ACC112 (cell line): Measurements from ENCODE around the gene ACTN1.

Experiments used
- H2AFZ ChIP-seq: fragments of 200-600 bp; sonication (generic); one replicate; pipeline ENCODE4 v1.6.0; 2017; ENCODE audit warnings: antibody characterized with exemption, low read length; ENCODE audit not compliant: unreplicated experiment
- H3K27ac ChIP-seq: fragments of 200-600 bp; sonication (generic); 2 replicates; pipeline ENCODE4 v1.5.1; 2014; ENCODE audit warnings: low read depth, mild to moderate bottlenecking, antibody characterized with exemption, low read length, moderate library complexity
- H3K27me3 ChIP-seq: fragments of 200-600 bp; sonication (generic); 2 replicates; pipeline ENCODE4 v1.6.1; 2014; ENCODE audit warnings: mild to moderate bottlenecking, antibody characterized with exemption, low read length, moderate library complexity, mixed read lengths; ENCODE audit not compliant: insufficient read depth
- H3K36me3 ChIP-seq: fragments of 200-600 bp; sonication (generic); 2 replicates; pipeline ENCODE4 v1.6.1; 2016; ENCODE audit warnings: mild to moderate bottlenecking, antibody characterized with exemption, low read length, moderate library complexity, mixed read lengths; ENCODE audit not compliant: insufficient read depth
- H3K4me1 ChIP-seq: fragments of 200-600 bp; sonication (generic); one replicate; pipeline ENCODE4 v1.6.1; 2016; ENCODE audit warnings: low read length, mixed read lengths; ENCODE audit not compliant: insufficient read depth, unreplicated experiment, control insufficient read depth
- H3K4me3 ChIP-seq: fragments of 200-600 bp; sonication (generic); 2 replicates; pipeline ENCODE4 v1.5.1; 2014; ENCODE audit warnings: mild to moderate bottlenecking, low read depth, low read length
- H3K79me2 ChIP-seq: fragments of 200-600 bp; sonication (generic); one replicate; pipeline ENCODE4 v1.6.0; 2016; ENCODE audit warnings: low read length; ENCODE audit not compliant: control insufficient read depth, unreplicated experiment, insufficient read depth

Gene ACTN1

GRCh38 chr14:68937471-68938270, 41.4 kb downstream of the ACTN1 start:
- Histone ChIP-seq H3K27me3 (no peaks in the 10 kb centered on the region), H3K36me3 (peaks cover 3% of the 10 kb centered on the region; the same call in 1 of the 2 replicates), H3K27ac (no peak overlapping the region), H3K79me2 (peaks cover 95% of the 10 kb centered on the region), H3K4me1 (peaks cover 74% of the 10 kb centered on the region), H3K4me3 (no peak overlapping the region), H2AFZ (no peak overlapping the region)

GRCh38 chr14:68936980-68937379, 42.1 kb downstream of the ACTN1 start:
- Histone ChIP-seq H2AFZ (no peak overlapping the region), H3K36me3 (peaks cover 3% of the 10 kb centered on the region; the same call in 1 of the 2 replicates), H3K27ac (no peak overlapping the region), H3K4me3 (no peak overlapping the region), H3K4me1 (peaks cover 70% of the 10 kb centered on the region), H3K79me2 (peaks cover 96% of the 10 kb centered on the region), H3K27me3 (no peaks in the 10 kb centered on the region)

- H3K36me3 ChIP-seq, result peaks cover 3% of the 10 kb centered on the region; the same call in 1 of the 2 replicates
- no peak overlapping the region for H3K4me3 ChIP-seq
- H3K4me1 ChIP-seq, result peaks cover 65% of the 10 kb centered on the region
- H2AFZ ChIP-seq, result no peak overlapping the region
- no peak overlapping the region for H3K27ac ChIP-seq
- no peaks in the 10 kb centered on the region for H3K27me3 ChIP-seq
- peaks cover 97% of the 10 kb centered on the region for H3K79me2 ChIP-seq
Observed at GRCh38 chr14:68936476-68936875, 42.6 kb downstream of the ACTN1 start.

GRCh38 chr14:68935761-68936214, 43.3 kb downstream of the ACTN1 start:
- Histone ChIP-seq H3K4me3 (no peak overlapping the region), H3K27me3 (no peaks in the 10 kb centered on the region), H2AFZ (no peak overlapping the region), H3K27ac (no peak overlapping the region), H3K36me3 (peaks cover 9% of the 10 kb centered on the region), H3K79me2 (peaks cover 97% of the 10 kb centered on the region), H3K4me1 (peaks cover 58% of the 10 kb centered on the region)

- H3K4me3 ChIP-seq, result no peak overlapping the region
- peaks cover 43% of the 10 kb centered on the region for H3K4me1 ChIP-seq
- H3K79me2 ChIP-seq, result peaks cover 97% of the 10 kb centered on the region
- H3K27me3 ChIP-seq, result no peaks in the 10 kb centered on the region
- H3K36me3 ChIP-seq, result peaks cover 9% of the 10 kb centered on the region
- H3K27ac ChIP-seq, result no peak overlapping the region
- H2AFZ ChIP-seq, result no peak overlapping the region
Observed at GRCh38 chr14:68934066-68934465, 45.0 kb downstream of the ACTN1 start.

- no peaks in the 10 kb centered on the region for H3K27me3 ChIP-seq
- no peak overlapping the region for H2AFZ ChIP-seq
- H3K27ac ChIP-seq, result no peak overlapping the region
- peaks cover 97% of the 10 kb centered on the region for H3K79me2 ChIP-seq
- no peak overlapping the region for H3K4me3 ChIP-seq
- peaks cover 9% of the 10 kb centered on the region for H3K36me3 ChIP-seq
- H3K4me1 ChIP-seq, result peaks cover 29% of the 10 kb centered on the region
Observed at GRCh38 chr14:68932686-68933085, 46.4 kb downstream of the ACTN1 start.

- peaks cover 97% of the 10 kb centered on the region for H3K79me2 ChIP-seq
- no peak overlapping the region for H3K27ac ChIP-seq
- H3K27me3 ChIP-seq, result no peaks in the 10 kb centered on the region
- H3K4me1 ChIP-seq, result peaks cover 25% of the 10 kb centered on the region
- peaks cover 10% of the 10 kb centered on the region for H3K36me3 ChIP-seq
- no peak overlapping the region for H2AFZ ChIP-seq
- H3K4me3 ChIP-seq, result no peak overlapping the region
Observed at GRCh38 chr14:68932231-68932630, 46.9 kb downstream of the ACTN1 start.

GRCh38 chr14:68931474-68932051, 47.5 kb downstream of the ACTN1 start:
- Histone ChIP-seq H3K79me2 (peaks cover 97% of the 10 kb centered on the region), H3K27me3 (no peaks in the 10 kb centered on the region), H2AFZ (no peak overlapping the region), H3K27ac (no peak overlapping the region), H3K4me1 (peaks cover 20% of the 10 kb centered on the region), H3K36me3 (peaks cover 16% of the 10 kb centered on the region), H3K4me3 (no peak overlapping the region)

GRCh38 chr14:68931063-68931462, 48.0 kb downstream of the ACTN1 start:
- Histone ChIP-seq H3K27ac (no peak overlapping the region), H3K79me2 (peaks cover 97% of the 10 kb centered on the region)

GRCh38 chr14:68929623-68930307, 49.3 kb downstream of the ACTN1 start:
- Histone ChIP-seq H2AFZ (no peak overlapping the region), H3K36me3 (peaks cover 28% of the 10 kb centered on the region), H3K4me1 (peaks cover 7% of the 10 kb centered on the region), H3K27me3 (no peaks in the 10 kb centered on the region), H3K27ac (no peak overlapping the region), H3K4me3 (no peak overlapping the region), H3K79me2 (peaks cover 98% of the 10 kb centered on the region)

More at GRCh38 chr14:68931063-68931462, 48.0 kb downstream of the ACTN1 start:
- no peak overlapping the region for H3K4me3 ChIP-seq
- H3K4me1 ChIP-seq, result peaks cover 16% of the 10 kb centered on the region
- no peak overlapping the region for H2AFZ ChIP-seq
- peaks cover 21% of the 10 kb centered on the region for H3K36me3 ChIP-seq
- H3K27me3 ChIP-seq, result no peaks in the 10 kb centered on the region
